Measurements from ENCODE around the gene WASF1.

DNA sequence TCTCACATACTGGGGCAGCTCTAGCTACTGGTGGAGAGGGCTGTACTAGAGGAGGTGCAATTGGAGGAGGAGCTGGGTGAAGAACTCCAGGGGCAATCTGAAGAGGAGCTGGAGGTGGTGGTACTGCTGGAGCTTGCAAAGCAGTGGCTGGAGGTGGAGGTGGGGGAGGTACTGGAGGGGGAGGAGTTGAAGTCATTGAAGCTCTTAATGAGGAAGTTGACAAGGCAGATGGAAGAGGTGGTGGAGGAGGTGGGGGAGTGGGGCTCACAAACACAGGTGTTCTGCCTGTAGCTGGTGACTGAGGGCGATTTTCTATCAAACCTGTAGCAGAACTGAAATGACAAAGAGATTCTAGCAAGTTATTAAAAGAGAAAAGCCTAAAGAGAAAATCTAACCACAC is 77.6 kb downstream of the WASF1 start:
- TF ChIP-seq, protein P1, sequence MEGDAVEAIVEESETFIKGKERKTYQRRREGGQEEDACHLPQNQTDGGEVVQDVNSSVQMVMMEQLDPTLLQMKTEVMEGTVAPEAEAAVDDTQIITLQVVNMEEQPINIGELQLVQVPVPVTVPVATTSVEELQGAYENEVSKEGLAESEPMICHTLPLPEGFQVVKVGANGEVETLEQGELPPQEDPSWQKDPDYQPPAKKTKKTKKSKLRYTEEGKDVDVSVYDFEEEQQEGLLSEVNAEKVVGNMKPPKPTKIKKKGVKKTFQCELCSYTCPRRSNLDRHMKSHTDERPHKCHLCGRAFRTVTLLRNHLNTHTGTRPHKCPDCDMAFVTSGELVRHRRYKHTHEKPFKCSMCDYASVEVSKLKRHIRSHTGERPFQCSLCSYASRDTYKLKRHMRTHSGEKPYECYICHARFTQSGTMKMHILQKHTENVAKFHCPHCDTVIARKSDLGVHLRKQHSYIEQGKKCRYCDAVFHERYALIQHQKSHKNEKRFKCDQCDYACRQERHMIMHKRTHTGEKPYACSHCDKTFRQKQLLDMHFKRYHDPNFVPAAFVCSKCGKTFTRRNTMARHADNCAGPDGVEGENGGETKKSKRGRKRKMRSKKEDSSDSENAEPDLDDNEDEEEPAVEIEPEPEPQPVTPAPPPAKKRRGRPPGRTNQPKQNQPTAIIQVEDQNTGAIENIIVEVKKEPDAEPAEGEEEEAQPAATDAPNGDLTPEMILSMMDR (IDR thresholded peaks at IDR 0.05): no peak
- no peak for TF ChIP-seq POLR2A (IDR thresholded peaks at IDR 0.05)

All from esophagus squamous epithelium (tissue), 4 donors.